ENCODE results near the gene TGM5.
"Not testable (repeated sequence)": the region's sequence is repeated elsewhere in the genome, so short reads cannot be mapped to it uniquely, and the experiment has no call there.

TGM5 gene

GRCh38 chr15:43275740-43276562, 9.2 kb upstream of the TGM5 start:
- no peak for DNase-seq

DNA sequence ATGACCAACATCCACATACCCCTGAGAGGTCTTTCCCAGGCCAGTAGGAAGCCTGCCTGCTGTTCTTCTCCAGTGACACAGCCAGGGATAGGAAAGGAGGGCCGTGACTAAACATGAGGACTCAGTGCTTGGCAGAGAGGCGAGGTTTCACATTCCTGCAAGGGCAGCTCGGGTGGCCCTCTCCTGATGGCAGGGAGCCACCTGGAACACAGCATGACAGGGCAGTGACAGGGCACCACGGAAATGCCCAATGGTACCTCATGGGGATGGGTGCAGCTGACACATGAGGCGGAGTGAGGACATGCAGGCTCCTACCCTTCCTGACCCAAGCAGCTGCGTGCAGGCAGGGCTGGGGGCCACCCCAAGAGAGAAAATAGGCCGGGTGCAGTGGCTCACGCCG, 7.4 kb upstream of the TGM5 start:
- no peak for DNase-seq

DNA sequence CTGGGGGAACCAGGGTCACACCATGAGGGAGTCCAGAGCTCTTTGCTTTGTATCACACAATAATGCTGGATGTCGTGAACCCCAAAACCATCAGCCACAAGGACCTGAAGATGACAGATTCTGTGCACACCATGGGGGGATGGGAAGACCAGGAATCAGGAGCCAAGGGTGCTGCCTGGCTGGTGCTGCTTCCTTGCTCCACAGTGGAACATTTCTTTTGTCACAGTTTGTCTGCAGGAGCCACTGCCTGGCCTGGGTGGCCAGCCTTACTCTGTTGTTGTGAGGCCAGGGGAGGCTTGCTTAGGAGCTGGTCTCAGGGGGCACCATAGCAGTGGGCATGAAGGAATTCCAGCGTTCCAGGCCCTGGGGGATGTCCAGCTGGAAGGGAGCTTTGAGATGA, 6.5 kb upstream of the TGM5 start:
- no peak for DNase-seq

GRCh38 chr15:43271908-43272307, 5.2 kb upstream of the TGM5 start:
- not testable (repeated sequence) for DNase-seq

DNA sequence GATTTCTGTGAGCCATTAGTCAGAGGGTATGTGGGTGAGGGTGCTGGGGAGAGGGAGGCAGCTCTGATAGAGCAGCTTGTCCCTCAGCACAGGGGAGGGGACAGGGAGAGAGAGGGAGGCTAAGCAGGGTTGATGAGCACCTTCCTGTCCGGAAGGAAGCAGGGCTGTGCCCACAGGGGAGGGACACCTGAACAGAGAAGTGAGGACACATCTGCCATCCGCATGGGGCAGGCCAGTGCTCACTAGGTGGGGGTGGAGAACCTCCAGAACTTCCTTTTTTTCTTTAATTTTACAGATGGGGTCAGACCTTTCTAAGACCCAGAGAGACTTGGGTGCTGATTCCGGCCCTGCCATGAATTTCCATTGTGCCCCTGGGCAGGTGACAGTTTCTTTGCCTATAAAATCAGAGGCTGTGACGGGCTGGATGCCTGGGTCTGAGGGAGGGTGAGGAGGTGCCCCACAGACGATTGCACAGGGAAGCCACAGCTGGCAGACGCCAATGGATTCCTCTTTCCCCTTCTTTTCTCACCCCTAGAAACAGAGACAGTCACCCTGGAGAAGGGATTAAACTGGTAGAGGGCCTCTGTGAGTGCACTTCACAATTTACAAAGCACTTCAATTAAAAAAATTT, 4.1 kb upstream of the TGM5 start:
- DNase-seq = no peak

- DNase-seq = no peak
These were observed 3.5 kb upstream of the TGM5 start for GRCh38 chr15:43270113-43270665.

DNA sequence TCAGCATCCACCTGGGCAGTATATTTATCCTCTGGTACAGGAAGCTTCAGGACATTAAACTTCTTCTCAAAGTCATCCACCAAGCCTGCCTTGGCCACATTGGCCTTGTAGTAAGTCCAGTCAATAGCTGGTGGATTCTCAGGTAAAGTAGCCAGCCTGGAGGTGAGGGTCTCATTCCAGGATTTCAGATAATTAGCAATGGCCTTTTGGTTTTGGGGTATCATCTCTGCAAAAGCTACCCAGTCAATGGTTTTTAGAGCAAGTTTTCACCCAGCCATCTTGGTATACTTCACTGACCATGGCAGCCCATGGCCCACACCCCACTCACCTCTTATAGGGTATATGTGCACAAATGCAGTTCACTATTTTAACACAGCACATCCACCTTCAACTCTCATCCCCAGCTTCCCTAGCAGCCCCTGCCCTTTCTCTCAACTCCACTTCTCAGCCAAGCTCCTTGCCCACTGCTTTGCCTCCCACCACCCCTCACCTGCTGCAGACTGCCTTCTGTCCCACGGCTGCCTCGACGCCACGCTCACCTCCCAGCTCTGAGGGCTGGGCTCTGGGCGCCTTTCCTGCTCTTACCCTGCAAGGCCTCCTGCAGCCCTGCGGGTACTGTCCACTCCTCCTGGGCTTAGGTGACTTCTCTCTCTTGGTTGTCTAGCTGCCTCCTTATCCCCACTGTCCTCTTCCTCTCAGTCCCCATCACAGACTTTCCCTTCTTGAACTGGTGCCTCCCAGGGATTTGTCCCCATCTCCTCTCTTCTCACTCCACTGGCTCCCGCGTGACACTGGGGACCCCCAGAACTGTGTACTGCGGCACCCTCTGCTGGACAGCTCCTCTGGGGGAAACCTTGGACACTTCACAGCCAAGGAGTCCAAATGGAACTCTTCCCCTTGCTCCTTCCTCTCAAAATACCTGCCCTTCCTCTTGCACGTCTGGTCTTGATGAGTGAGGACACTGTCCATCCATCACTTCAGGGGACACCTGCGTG, 1.7 kb upstream of the TGM5 start:
- DNase-seq = no peak

GRCh38 chr15:43267439-43267838, 711 bp upstream of the TGM5 start:
- no peak for DNase-seq

- DNase-seq = no peak
These were observed 342 bp downstream of the TGM5 start for GRCh38 chr15:43266386-43266785.

- DNase-seq = no peak
These were observed 6.6 kb downstream of the TGM5 start for GRCh38 chr15:43260011-43260615.

GRCh38 chr15:43258781-43259180, 7.9 kb downstream of the TGM5 start:
- no peak for DNase-seq

GRCh38 chr15:43256341-43256740, 10.4 kb downstream of the TGM5 start:
- no peak for DNase-seq

GRCh38 chr15:43255376-43255775, 11.4 kb downstream of the TGM5 start:
- no peak for DNase-seq

GRCh38 chr15:43253431-43254403, 13.0 kb downstream of the TGM5 start:
- peak in 1 of 2 experiments; percentile 14 for DNase-seq

DNA sequence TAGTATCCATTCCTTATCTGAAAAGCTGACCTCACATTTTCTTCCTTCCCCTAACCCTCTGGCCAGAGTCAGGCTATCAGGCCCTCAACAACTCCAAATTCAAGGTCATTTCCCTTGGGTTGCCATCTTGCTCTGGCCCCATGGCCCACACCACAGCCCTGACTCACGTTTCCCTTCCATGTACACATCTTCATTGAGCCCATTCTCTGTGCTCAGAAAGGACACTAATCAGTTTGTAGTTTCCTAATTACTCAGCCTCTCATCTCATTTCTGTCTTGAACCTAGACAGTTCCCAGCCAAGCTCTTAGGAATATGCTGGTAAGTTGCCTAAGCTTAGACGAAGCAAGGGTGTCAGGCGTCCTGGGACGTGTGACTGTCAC, 14.9 kb downstream of the TGM5 start:
- no peak for DNase-seq

- DNase-seq = no peak
These were observed 15.4 kb downstream of the TGM5 start for GRCh38 chr15:43251185-43251870.

GRCh38 chr15:43250785-43251184, 15.9 kb downstream of the TGM5 start:
- no peak for DNase-seq

- no peak for DNase-seq
These were observed 17.0 kb downstream of the TGM5 start for GRCh38 chr15:43249699-43250203.

GRCh38 chr15:43249236-43249635, 17.5 kb downstream of the TGM5 start:
- no peak for DNase-seq

DNA sequence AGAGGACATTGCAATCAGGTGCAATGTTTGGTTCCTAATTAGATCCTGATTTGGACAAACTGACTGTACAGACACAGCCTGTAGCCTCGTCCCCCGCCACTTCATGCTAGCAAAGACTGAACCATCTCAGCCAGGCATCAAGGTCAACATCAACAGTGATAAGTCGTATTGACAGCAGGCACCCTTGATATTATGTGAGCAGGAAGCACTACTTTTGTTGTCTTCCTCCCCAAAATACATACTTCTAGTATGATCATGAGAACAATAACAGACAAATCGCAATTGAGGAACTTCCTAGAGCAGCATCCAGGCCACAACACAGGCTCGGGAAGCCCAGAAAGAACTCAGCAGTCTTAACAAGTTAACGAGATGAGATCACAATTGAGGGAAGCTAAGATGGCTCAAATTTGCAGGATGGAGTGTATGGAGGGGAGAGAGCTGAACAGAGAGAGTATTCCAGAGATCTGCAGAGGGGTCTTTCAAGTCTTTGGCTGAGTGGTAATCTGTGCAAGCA, 20.4 kb downstream of the TGM5 start:
- no peak for DNase-seq

Measured in stimulated activated CD4-positive, alpha-beta T cell treated with anti-CD3 and anti-CD28 coated beads, Interleukin-4, amount 100 ng/mL, for 4 hours (primary cell).